Bronchial epithelial cell (primary cell): Measurements from ENCODE around the gene GPR63. TPM values are rescaled to one million over a fixed set of nuclear protein-coding genes. Genes with fewer than 3 reads are reported as not detected.

ENCODE experiments used
- DNase-seq: peaks from one replicate; pipeline ENCODE4 v3.0.0-alpha.2; 2010; ENCODE audit warnings: low read depth
- FAIRE-seq: peaks from 2 replicates; lab custom pipeline; 2011; peaks lifted over from hg19 to GRCh38; lab: Jason Lieb, UNC
- H3K27me3 ChIP-seq: 2 replicates; pipeline ENCODE4 v1.5.1; 2011; ENCODE audit warnings: low read length; ENCODE audit not compliant: control insufficient read depth, insufficient read depth
- H3K36me3 ChIP-seq: 2 replicates; pipeline ENCODE4 v1.5.1; 2011; ENCODE audit warnings: low read length; ENCODE audit not compliant: control insufficient read depth, insufficient read depth
- H3K4me3 ChIP-seq: 2 replicates; pipeline ENCODE4 v1.5.1; 2011; ENCODE audit warnings: mild to moderate bottlenecking, low read depth, low read length, control low read depth
- CTCF ChIP-seq: IDR thresholded peaks from 2 replicates; pipeline ENCODE4 v1.5.1; 2011; ENCODE audit warnings: mild to moderate bottlenecking, moderate library complexity, low read length, control low read depth, inconsistent platforms; ENCODE audit not compliant: insufficient read depth, severe bottlenecking
- total RNA-seq: library from RNA; depleted of rRNA; stranded (reverse); fragments of >200 nt; gene quantifications from 2 replicates; pipeline ENCODE4 v1.2.1, GENCODE V29; 2014

GPR63 gene
- total RNA-seq, 1 donor from 2014 or later: 0.53 TPM

- no peaks in the 10 kb centered on the region for H3K27me3 ChIP-seq
- H3K4me3 ChIP-seq: peak overlapping the region; percentile 64
- H3K36me3 ChIP-seq: no peaks in the 10 kb centered on the region
- DNase-seq (no peak), FAIRE-seq (no peak)
- TF ChIP-seq CTCF: no peak
Measured at GRCh38 chr6:96836631-96837080, 621 bp downstream of the GPR63 start.

- FAIRE-seq: no peak
- H3K27me3 ChIP-seq: no peaks in the 10 kb centered on the region
- no peak for DNase-seq
- no peaks in the 10 kb centered on the region for H3K36me3 ChIP-seq
- no peak overlapping the region for H3K4me3 ChIP-seq
- no peak for TF ChIP-seq CTCF
Measured at GRCh38 chr6:96834070-96834469, 3.2 kb downstream of the GPR63 start.

- no peaks in the 10 kb centered on the region for H3K27me3 ChIP-seq
- FAIRE-seq: no peak
- no peak for DNase-seq
- no peaks in the 10 kb centered on the region for H3K36me3 ChIP-seq
- H3K4me3 ChIP-seq: no peak overlapping the region
- no peak for TF ChIP-seq CTCF
Measured at GRCh38 chr6:96832780-96833179, 4.5 kb downstream of the GPR63 start.

GRCh38 chr6:96826865-96827264, 10.4 kb downstream of the GPR63 start:
- Histone ChIP-seq H3K27me3 (no peaks in the 10 kb centered on the region), H3K4me3 (no peak overlapping the region), H3K36me3 (no peaks in the 10 kb centered on the region)
- no peak for FAIRE-seq
- no peak for DNase-seq
- TF ChIP-seq CTCF: no peak

- DNase-seq: peak; percentile 36
- Histone ChIP-seq H3K27me3 (no peaks in the 10 kb centered on the region), H3K4me3 (no peak overlapping the region), H3K36me3 (no peaks in the 10 kb centered on the region)
- FAIRE-seq: no peak
- no peak for TF ChIP-seq CTCF
Measured at GRCh38 chr6:96823743-96824142, 13.5 kb downstream of the GPR63 start.

GRCh38 chr6:96821034-96821433, 16.2 kb downstream of the GPR63 start:
- Histone ChIP-seq H3K27me3 (no peaks in the 10 kb centered on the region), H3K36me3 (no peaks in the 10 kb centered on the region), H3K4me3 (no peak overlapping the region)
- no peak for DNase-seq
- TF ChIP-seq CTCF: no peak
- FAIRE-seq: no peak
